ENCODE measurements around the gene PGAP2.
A peak's percentile ranks its signal among the peaks of the same experiment; 100 is the strongest.
"Not testable (repeated sequence)": the region's sequence is repeated elsewhere in the genome, so short reads cannot be mapped to it uniquely, and the experiment has no call there.

PGAP2 gene

DNA sequence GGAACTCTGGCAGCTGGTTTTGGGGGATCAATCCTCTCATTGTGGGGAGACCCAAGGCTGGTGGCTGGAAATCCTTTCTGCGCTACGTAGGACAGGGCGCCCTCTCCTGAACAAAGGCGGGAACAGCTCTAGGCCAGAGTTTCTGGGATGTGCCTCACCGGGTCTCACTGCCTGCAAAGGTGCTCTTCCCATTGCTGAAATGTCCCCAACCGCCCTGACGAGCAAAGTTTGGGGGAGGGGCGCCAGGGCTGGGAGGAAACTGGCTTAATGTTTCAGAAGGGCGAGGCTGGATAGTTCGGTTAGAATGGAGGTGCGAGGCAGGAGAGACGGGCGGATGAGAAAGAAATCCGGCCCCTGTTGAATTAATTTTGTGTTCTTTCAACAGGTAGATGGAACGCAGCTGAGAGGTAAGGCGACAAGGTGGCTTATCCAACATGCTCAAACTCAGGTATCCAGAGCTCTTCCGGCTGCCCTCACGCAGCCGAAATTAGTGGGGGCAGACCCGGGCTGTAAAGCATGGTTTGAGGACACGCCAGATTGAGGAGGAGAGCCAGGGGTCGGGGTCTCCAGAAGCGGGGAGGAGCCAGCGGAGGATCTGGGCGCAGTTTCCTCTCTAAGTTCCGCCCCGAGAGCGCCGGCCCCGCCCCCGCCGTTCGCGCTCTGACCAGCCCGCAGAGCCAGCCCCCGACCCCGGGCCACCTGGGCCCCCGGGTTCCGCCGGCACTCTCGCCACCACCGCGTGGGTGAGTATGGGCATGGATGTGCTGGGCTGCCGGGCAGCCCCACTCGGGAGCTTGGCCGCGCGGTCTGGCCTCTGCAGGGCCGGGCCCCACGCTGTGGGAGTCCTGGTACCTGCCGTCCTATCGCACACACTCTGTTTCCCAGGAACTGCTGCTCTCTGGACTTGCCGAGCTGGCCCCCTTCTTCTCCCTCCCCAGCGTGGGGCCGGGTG is at the start of gene PGAP2:
Gene PGAP2, plus strand, starts transcription at position 652 of the 952 bp plus-strand sequence. CDS start 2,700 bp downstream, outside the sequence.
- DNase-seq: peak in 9 of 14 donors; percentile 9 to 43 (median 29)

DNA sequence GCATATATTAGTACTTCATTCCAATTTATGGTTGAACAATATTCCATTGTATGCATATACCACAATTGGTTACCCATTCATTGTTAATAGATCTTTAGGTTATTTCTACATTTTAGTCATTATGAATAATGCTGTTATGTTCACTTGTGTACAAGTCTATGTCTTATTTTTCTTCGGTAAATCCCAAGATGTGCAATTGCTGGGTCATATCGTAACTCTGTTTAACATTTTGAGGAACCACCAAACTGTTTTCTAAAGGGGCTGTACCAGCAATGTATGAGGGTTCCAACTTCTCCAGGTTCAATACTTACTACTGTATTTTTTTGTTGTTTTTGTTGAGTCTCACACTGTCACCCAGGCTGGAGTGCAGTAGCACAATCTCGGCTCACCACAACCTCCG is 44.1 kb upstream of the PGAP2 start:
- no peak for DNase-seq

DNA sequence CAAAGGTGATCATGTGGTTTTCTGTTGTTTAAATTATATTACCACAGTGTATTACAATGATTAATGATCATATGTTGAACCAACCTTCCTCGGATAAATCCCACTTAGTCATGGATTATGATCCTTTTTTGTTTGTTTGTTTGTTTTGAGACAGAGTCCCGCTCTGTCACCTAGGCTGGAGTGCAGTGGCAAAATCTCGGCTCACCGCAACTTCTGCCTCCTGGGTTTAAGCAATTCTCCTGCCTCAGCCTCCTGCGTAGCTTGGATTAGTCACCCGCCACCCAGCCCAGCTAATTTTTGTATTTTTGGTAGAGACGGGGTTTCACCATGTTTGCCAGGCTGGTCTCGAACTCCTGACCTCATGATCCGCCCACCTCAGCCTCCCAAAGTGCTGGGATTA is 41.5 kb upstream of the PGAP2 start:
- not testable (repeated sequence) for DNase-seq

DNA sequence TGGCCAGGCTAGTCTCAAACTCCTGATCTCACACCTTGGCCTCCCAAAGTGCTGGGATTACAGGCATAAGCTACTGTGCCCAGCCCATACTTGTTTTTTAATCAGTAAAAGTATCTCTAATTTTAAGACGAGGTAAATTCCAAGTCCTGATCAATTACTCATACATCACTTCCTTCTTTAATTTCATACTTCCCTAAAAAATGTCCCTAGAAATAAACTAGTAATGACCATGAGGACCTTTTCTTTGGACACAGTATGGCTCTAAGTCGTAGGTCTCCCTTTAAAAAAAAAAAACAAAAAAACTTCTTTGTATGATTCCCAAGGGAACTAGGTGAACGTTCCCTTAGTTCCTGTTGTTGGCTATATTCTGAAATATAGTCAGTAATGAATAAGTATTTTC is 40.8 kb upstream of the PGAP2 start:
- no peak for DNase-seq

DNA sequence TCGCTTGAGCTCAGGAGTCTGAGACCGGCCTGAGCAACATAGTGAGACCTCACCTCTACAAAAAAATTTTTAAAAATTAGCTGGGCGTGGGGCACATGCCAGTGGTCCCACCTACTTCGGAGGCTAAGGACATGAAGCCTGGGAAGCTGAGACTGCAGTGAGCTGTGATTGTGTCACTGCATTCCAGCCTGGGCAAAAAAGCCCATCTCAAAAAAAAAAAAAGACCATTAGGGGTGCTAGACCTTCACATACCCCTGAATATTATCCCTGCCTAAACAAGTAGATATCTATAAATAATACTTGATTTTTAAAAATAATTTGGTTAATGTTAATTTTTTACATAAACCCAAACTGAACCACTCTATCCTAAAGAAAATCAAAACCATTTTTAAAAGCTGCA is 35.2 kb upstream of the PGAP2 start:
- no peak for DNase-seq

DNA sequence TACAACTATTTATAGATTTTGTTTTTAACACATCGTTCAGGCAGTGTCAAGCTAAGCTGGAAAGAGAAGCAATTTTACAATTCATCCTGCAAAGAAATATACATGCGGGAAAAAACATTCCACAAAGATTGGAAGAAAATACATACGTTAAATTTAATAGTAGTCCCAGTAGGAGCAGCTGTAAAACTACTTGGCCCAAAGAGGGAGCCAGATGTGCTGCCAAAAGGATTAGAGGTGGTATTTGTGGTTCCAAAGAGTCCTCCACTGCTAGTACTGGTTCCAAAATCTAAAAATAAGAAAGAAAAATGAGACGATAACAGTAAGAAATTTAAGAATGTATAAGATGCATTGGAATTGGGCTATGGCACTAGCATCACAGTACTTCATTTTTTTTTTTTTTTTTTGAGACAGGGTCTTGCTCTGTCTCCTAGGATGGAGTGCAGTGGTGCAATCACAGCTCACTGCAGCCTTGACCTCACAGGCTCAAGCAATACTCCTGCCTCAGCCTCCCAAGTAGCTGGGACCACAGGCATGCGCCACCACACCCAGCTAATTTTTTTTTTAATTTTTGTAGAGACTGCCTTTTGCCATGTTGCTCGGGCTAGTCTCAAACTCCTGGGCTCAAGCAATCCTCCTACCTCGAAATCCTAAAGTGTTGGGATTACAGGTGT is 32.5 kb upstream of the PGAP2 start:
- DNase-seq: no peak

DNA sequence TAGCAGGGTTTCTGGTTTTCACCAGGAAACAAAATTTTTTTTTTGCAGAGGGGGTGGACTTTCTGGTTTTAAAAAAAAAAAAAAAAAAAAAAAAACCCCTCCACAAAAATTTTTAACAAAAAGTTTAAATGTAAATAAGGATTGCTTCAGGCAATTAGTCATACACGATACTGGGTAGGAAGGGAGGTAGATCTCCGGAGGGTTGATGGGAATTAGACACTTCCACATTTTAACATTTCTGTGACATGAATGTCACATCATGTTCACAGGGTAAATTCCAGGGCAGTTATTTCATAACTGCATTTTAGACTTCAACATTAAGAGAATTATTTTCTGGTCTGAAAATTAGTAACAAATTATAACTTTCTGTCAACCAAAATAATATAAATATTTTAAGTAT is 26.9 kb upstream of the PGAP2 start:
- DNase-seq: no peak

DNA sequence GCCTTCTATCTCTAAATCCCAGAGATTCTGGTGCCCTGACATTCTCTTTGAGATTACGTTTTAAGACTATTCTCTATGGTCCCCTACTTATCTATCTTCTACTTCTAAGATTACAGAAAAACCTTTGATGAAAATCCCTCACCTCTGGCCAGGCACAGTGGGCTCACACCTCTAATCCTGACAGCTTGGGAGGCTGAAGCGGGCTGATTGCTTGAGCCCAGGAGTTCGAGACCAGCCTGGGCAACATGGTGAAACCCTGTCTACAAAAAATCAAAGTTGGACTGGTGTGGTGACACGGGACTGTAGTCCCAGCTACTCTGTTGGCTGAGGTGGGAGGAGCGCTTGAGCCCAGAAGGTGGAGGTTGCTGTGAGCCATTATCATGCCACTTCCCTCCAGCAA is 25.4 kb upstream of the PGAP2 start:
- no peak for DNase-seq

DNA sequence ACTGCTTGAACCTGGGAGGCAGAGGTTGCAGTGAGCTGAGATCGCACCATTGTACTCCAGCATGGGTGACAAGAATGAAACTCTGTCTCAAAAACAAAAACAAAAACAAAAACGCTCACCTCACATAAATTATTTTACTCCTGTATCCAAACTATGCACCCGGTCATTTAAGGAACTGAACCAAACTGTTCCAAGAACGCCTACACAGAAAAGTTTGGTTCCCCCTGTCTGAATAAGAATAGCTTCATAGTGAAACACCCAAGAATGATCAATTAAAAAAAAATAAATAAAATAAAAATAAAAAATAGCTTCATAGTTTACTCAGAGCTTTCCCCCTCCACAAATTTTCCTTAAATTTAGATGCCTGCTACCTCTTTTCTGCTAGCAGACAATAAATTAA is 24.7 kb upstream of the PGAP2 start:
- DNase-seq: no peak

DNA sequence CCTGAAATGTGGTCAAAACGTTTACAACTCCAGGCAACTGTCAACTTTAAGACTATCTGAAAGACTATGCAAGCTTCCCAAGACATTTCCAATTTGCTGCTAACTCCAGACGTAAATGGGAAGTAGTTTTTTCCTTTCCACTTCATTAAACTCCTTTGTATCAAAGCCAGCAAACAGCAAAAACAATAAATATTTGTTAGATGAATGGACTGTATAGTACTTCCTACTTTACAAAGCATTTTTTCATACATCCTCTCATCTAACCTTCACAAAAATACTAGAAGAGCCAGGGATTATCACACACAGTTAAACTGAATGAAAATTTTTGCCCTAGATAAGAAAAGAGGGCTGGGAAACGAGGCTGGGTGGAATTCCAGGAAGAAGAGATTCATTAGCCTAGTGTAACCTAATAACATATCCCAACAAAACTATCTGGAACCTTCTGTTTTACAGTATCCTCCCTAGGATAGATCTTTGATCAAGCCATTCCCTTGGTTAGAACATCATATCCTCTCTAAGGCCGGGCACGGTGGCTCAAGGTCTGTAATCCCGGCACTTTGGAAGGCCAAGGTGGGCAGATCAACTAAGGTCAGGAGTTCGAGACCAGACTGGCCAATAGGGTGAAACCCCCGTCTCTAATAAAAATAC is 21.5 kb upstream of the PGAP2 start:
- no peak for DNase-seq

DNA sequence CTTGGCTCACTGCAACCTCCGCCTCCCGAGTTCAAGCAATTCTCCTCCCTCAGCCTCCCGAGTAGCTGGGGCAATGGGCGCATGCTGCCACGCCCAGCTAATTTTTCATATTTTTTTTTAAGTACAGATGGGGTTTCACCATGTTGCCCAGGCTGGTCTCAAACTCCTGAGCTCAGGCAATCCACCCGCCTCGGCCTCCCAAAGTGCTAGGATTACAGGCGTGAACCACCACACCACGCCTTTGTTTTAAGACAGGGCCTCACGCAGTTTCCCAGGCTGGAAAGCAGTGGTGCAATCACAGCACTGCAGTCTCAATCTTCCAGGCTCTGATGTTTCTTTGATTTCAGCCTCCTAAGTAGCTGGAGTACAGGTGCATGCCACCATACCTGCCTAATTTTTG is 14.0 kb upstream of the PGAP2 start:
- not testable (repeated sequence) for DNase-seq

DNA sequence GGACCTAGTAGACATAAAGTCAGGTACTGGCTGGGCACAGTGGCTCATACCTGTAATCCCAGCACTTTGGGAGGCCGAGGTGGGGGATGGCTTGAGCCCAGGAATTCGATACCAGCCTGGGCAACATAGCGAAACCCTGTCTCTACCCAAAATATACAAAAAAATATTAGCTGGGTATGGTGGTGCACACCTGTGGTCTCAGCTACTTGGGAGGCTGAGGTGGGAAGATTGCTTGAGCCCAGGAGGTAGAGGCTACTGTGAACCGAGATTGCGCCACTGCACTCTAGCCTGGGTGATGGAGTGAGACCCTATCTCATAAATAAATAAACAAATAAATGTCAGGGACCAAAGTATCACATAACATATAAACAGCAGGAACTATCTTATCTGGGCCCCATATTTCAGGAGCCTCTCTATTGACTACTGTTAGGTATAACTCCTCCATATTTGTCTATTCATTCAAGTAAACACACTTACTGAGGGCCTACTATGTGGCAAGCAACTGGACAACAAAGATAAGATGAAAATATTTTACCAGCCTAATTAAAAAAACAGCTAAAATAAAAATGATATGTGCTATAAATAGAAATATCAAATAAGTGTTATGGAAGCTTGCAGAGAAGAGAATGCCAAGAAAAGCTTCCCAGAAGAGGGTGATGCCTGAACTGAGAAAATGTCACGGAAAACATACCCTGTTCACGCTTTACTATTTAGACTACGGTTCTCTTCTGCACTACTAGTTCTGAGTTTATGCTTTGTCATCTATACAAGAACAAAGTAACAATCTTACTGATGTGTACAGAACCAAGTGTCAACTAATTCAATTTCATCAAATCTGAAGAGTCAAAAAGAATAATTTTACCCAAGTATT is 13.0 kb upstream of the PGAP2 start:
- DNase-seq: no peak

DNA sequence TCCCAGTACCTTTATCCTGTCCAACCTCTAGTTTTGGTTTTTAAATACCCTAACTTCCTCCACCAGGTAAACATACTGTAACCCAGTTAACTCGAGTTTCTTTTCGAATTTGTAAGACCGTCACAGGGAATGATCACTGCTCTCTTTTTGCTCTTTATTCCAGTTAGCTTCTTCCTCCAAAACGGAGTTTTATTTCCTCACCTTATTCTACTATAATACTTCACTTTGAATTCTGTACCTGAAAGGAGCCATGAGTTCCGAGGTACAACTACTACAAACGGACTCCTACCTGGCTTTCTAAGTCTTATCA is 12.4 kb upstream of the PGAP2 start:
- DNase-seq: no peak

DNA sequence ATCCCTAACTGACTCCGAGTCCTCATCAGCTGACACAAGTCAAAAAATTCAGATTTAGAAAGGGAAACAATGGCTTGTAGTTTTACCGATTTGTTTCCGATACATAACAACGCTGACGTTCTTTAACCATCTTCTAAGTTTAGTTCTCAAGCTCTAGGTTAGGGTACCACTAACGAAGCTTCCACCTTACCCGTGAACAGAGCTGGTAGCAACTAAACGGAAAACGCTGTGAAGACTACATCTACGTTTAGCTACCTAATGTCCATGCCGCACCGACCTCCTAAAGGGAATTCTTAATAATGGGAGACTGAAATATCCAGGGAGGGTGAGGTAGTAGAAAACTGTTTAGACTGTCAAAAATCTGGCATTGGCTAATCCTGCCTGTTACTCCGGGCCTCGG is 12.0 kb upstream of the PGAP2 start:
- DNase-seq: no peak

DNA sequence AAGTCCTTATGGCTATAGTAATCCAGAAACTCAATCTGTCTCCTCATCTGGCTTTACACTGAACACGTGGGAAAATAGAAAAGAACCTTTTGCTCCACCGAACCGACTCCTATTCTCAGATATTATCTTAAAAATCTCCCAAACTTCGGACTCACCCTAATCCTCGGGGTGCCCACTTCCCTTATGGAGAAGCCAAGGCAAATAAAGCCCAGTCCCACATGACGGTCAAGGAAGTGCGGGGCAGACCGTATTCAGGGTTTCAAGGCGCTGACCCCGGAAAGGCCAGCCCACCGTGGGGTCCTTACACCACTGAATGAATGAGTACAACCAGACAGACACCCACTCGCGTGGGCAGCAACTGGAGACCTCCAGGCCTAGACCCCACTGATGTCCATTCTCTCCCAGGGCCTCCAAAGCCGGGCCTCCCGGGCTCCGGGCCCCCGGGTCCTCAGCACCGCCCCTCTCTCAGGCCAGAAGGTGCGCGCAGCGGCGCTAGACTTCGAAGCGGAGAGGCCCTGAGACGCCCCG is 11.5 kb upstream of the PGAP2 start:
- DNase-seq: no peak

DNA sequence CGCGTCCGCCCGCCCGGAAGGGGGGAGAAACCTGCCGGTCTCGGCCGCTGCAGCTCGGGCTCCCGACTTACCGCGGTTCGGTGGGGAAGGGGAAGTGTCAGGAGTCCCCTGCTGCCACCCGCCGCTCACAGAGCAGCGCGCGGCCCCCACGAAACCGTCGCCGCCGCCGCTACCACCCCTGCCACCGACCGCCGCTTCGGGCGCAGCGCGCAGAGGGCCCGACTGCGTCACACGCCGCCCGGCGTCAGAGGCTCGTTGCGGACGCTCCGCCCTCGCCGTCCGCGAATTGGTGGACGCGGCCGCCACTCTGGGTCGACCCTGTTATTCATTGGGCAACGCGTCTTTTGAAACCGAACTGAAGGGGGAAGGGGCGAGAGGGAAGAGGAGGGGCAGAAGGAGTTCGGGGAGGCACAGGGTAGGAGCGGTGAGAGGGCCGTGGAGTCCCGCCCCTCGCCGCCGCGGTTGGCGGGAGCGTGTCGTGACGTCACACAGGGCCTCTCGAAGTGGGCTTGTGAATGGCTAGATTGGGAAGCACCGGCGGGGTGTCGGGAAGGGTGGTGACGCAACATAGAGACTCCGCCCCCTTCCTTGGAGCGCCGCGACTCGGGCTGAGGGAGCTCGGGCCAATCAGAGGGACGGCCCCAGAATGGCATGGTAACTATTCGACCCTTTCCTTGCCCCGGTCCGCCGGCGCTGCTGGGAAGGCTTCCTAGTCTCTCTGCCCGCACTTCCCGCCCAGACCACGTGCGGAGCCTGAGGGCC is 10.8 kb upstream of the PGAP2 start, which contains the start of gene NUP98:
Gene NUP98, minus strand, starts transcription at position 226 of the 762 bp plus-strand sequence. CDS start 15,437 bp downstream, outside the sequence.
- DNase-seq: peak; percentile 92 to 100 (median 98)

DNA sequence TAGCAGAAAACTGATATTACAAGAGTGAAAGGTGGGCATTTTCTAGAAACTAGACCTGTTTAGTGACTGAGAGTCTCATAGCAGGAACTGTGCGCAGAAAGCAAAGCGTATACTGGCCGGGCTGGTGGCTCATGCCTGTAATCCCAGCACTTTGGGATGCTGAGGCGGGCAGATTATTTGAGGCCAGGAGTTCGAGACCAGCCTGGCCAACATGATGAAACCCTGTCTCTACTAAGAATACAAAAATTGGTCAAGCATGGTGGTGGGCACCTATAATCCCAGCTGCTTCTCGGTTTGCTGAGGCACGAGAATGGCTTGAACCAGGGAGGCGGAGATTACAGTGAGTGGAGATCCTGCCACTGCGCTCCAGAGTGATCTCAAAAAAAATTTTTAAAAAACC is 9.2 kb upstream of the PGAP2 start:
- DNase-seq: no peak

DNA sequence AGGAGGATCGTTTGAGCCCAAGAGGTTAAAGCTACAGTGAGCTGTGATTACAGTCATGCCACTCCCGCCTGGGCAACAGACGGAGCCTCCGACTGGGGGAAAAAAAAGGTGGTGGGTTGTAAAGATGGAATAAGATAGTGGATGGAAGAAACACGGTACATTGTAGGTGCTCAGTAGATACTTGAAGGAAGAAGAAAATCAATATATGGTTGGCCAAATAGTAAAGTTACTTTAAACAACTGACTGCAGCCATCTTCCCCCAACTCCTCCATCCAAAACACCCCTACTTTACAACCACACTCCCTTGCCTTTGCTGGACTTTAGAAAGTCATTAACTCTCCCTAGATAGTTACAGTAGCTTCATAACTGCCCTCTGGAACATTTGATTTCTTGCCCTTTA is 8.5 kb upstream of the PGAP2 start:
- no peak for DNase-seq

DNA sequence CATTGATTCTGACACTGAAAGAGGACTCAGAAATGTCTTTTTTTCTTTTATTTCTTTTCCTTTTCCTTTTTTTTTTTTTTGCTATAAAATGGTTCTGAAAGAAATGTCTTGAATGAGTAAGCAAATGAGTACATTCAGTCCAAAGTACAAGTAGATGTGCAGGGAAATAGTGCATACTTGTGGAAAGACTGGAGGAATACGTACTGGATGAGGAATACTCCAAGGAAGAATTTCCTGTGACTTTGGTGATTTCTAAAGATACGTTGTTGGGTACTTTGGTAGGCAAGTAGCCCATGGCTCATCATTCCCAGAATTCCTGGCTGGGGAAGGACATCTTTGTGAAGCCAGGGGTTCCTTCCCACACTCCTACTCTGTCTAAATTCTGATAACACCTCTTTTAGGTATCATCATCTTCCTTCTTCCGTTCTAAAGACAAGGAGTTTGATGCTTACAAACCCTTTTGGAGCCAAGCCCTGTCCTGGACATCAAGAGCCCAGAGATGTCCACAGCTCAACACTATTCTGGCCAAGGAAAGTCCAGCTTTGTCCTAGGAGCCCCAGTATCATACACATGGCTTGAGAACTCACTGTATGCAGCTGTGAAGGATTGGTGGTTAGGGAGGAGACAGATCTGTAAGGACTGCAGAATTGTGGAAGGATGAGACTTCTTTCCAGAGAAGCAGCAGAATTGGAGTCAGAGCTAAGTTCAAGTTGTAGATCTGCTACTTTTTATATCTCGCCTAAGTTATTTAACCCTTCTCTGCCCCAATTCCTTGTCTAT is 6.2 kb upstream of the PGAP2 start:
- DNase-seq: no peak

DNA sequence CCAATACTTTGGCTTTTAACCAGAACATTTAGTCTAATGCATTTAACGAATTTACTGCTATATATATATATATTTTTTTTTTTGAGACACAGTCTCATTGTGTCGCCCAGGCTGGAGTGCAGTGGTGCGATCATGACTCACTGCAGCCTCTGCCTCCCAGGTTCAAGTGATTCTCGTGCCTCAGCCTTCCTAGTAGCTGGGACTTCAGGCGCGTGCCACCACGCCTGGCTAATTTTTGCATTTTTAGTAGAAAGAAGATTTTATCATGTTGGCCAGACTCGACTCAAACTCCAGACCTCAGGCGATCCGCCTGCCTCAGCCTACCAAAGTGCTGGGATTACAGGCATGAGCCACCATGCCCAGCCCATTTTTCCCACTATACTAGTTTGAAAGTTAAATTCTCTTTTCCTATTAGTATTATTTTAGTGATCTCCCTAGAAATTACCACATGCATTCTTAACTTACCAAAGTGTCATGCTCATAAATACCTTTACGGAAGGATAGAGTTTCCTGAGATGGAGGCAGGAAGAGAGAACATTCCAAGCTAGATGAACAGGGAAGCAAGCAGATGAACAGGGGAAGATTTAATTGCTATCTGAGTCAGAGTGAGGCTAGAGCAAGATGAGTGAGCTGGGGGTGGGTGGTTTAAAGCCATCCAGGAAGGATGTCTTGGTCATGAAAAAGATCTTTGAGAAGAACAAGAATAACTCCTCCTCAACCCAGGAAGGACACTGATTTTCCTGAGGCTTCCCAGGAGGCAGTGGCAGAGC is 4.4 kb upstream of the PGAP2 start:
- DNase-seq: no peak

Data from C1 segment of cervical spinal cord (tissue), 14 donors.